Naive B cell (primary cell): ENCODE measurements around the gene FGFR3. TPM values are rescaled to one million over a fixed set of nuclear protein-coding genes. Genes with fewer than 3 reads are reported as not detected.
A peak's percentile ranks its signal among the peaks of the same experiment; 100 is the strongest.

Experiments used
- ATAC-seq, 2 donors: fragments of 150-1000 bp; cut with Tn5 transposase; 2 replicates each; pipeline ENCODE4 v1.10.0; 2021; ENCODE audit warnings: low read depth in 2 of 2, mild to moderate bottlenecking in 2 of 2, moderate library complexity in 2 of 2
- DNase-seq: peaks from one replicate; pipeline ENCODE4 v3.0.0; 2022
- H3K27ac Mint-ChIP-seq, 6 donors: one replicate each; pipeline ENCODE4 v1.8.0; 2020 to 2022; ENCODE audit warnings: mild to moderate bottlenecking in 6 of 6, mixed read lengths in 6 of 6, moderate library complexity in 5 of 6, inconsistent platforms in 2 of 6
- H3K27me3 Mint-ChIP-seq, 3 donors: one replicate each; pipeline ENCODE4 v1.8.0; 2021 to 2022; ENCODE audit warnings: mixed read lengths in 3 of 3, mild to moderate bottlenecking in 1 of 3
- H3K36me3 Mint-ChIP-seq, 2 donors: one replicate each; pipeline ENCODE4 v1.8.0; 2020 to 2022; ENCODE audit warnings: mixed read lengths in 2 of 2, inconsistent platforms in 1 of 2, mild to moderate bottlenecking in 1 of 2
- H3K4me1 Mint-ChIP-seq, 3 donors: one replicate each; pipeline ENCODE4 v1.8.0; 2020 to 2022; ENCODE audit warnings: mixed read lengths in 3 of 3, inconsistent platforms in 1 of 3, mild to moderate bottlenecking in 1 of 3, moderate library complexity in 1 of 3
- H3K4me3 Mint-ChIP-seq, 8 donors: one replicate each; pipeline ENCODE4 v1.8.0; 2020 to 2022; ENCODE audit warnings: mild to moderate bottlenecking in 8 of 8, mixed read lengths in 8 of 8, moderate library complexity in 8 of 8, inconsistent platforms in 2 of 8
- H3K9me3 Mint-ChIP-seq, 7 donors: one replicate each; pipeline ENCODE4 v1.8.0; 2020 to 2022; ENCODE audit warnings: mixed read lengths in 7 of 7, mild to moderate bottlenecking in 5 of 7, inconsistent platforms in 2 of 7, moderate library complexity in 1 of 7
- polyA plus RNA-seq, 6 donors: library from polyadenylated mRNA; unstranded; fragments of 300-500 nt; fragmentation: Illumina TruSeq; gene quantifications; one replicate each; pipeline ENCODE4 v1.2.3, GENCODE V29; 2021; ENCODE audit warnings: low read depth in 6 of 6

FGFR3 gene
- polyA plus RNA-seq, 6 donors from 2014 or later: 0.07 TPM; not detected in 5

DNA sequence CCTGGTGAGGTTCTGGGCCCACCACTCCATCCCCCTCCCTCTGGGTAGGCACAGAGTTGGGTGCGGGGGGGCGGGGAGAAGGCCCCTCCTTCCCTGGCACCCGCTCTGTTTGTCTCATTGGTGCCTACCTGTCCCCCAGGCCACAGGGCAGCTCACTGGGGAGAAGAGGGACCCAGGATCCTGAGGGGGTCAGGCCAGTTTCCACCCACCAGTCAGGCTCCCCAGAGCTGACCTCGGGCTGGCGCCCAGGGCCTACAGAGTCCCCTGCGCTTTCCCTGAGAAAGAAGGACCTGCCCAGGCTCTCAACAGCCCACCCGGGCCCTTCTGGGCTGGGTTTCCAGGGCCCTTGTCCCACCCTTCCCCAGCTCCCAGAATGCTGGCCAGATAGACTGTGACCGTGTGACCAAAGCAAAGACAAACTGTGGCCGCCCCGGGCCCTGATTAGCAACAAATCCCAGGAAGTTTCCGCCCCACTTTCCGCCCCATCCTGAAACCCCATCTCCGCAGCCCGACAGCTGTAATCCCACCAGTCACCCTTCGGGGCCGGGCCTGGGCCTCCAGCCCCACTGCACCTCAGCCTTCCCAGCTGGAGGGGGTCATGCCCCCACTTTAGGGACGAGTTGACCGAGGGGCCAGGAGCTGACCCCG, 33.8 kb upstream of the FGFR3 start:
- H3K27ac Mint-ChIP-seq: peak overlapping the region in 1 of 6 donors; percentile 18
- H3K36me3 Mint-ChIP-seq: no peaks in the 10 kb centered on the region
- H3K9me3 Mint-ChIP-seq: no peaks in the 10 kb centered on the region
- peak overlapping the region in 1 of 8 donors; percentile 65 for H3K4me3 Mint-ChIP-seq
- H3K27me3 Mint-ChIP-seq: peaks cover 0 to 18% (median 7%) of the 10 kb centered on the region in 3 donors
- peaks cover 3 to 10% (median 8%) of the 10 kb centered on the region in 3 donors for H3K4me1 Mint-ChIP-seq
- DNase-seq (no peak), ATAC-seq (no peak)

DNA sequence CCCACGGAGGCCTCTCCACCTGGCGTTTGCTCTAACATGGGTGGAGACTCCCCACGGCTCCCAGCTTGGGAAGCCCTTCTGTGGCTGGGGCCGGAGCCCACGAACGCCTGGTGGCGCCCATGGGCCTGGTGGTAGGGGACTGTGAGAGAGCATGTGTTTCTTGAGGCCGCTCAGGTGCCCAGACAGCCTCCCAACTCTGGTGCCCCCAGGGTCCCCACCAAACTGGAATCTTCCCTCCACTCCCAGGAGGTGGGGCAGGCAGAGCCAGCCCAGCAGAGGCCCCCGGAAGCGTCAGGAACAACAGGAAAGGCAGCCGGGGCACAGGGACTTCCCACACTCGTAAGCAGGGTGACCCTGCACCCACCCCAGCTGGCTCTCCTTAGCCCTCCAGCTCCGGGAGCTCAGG, 33.3 kb upstream of the FGFR3 start:
- H3K4me1 Mint-ChIP-seq: peaks cover 5 to 11% (median 8%) of the 10 kb centered on the region in 3 donors
- no peaks in the 10 kb centered on the region for H3K36me3 Mint-ChIP-seq
- no peaks in the 10 kb centered on the region for H3K9me3 Mint-ChIP-seq
- H3K27ac Mint-ChIP-seq: no peak overlapping the region
- H3K27me3 Mint-ChIP-seq: peaks cover 0 to 23% (median 9%) of the 10 kb centered on the region in 3 donors
- ATAC-seq: peak in 1 of 2 donors; percentile 24
- no peak for DNase-seq
- H3K4me3 Mint-ChIP-seq: no peak overlapping the region

DNA sequence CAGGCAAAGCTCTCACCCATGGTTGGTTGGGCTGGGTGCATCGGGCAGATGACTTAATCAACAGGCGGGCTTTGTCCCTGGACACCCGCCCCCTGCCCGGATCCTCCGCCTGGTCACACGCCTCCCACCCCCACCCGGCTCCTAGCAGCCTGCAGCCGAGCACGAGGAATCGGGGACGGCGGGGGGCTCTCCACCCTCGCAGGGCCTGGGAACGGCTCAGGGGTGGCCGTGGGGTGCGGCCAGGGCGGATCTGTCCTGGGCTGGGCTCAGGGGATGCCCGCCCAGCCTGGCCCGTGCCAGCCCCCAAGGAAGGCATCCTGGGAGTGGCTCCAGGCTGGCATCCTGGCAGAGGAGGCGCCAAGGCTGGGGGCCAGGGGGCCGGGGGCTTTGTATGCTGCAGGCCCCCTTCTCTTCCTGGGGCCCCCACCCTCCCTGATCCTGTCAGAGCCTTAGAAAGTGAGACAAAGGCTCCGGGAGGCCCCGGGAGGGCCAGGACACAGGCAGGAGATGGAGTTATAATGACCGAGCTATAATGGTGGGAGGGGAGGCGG, 32.5 kb upstream of the FGFR3 start:
- Mint-ChIP-seq H3K4me3 (no peak overlapping the region), H3K4me1 (peaks cover 7 to 12% (median 8%) of the 10 kb centered on the region in 3 donors), H3K27me3 (peaks cover 0 to 31% (median 16%) of the 10 kb centered on the region in 3 donors), H3K27ac (no peak overlapping the region), H3K9me3 (no peaks in the 10 kb centered on the region), H3K36me3 (no peaks in the 10 kb centered on the region)
- no peak for ATAC-seq
- no peak for DNase-seq

DNA sequence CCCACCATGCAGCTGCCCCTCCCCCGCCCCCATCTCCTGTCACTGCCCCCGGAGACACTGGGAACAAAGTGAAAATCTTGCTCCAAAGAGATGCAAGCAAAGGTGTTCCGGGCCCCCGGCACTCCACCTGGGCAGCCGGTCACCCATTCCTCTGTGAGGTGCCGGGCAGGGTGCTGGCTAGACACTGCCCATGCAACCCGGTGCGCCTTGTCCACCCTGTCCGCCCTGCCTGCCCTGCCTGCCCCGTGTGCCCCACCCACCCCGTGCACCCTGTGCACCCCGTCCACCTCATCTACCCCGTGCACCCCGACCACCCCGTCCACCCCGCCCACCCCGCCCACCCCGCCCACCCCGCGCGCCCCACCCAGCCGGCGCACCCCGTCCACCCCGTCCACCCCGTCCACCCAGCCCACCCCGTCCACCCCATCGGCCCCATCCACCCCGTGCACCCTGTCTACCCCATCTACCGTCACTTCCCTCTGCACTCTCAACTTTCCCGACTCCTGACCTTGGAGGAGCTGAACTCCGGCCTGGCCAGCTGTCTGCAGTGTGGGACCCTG, 31.9 kb upstream of the FGFR3 start:
- no peak overlapping the region for H3K4me3 Mint-ChIP-seq
- no peaks in the 10 kb centered on the region for H3K36me3 Mint-ChIP-seq
- DNase-seq: no peak
- no peak overlapping the region for H3K27ac Mint-ChIP-seq
- ATAC-seq: no peak
- peaks cover 0 to 34% (median 18%) of the 10 kb centered on the region in 3 donors for H3K27me3 Mint-ChIP-seq
- H3K9me3 Mint-ChIP-seq: no peaks in the 10 kb centered on the region
- H3K4me1 Mint-ChIP-seq: peaks cover 7 to 17% (median 8%) of the 10 kb centered on the region in 3 donors

DNA sequence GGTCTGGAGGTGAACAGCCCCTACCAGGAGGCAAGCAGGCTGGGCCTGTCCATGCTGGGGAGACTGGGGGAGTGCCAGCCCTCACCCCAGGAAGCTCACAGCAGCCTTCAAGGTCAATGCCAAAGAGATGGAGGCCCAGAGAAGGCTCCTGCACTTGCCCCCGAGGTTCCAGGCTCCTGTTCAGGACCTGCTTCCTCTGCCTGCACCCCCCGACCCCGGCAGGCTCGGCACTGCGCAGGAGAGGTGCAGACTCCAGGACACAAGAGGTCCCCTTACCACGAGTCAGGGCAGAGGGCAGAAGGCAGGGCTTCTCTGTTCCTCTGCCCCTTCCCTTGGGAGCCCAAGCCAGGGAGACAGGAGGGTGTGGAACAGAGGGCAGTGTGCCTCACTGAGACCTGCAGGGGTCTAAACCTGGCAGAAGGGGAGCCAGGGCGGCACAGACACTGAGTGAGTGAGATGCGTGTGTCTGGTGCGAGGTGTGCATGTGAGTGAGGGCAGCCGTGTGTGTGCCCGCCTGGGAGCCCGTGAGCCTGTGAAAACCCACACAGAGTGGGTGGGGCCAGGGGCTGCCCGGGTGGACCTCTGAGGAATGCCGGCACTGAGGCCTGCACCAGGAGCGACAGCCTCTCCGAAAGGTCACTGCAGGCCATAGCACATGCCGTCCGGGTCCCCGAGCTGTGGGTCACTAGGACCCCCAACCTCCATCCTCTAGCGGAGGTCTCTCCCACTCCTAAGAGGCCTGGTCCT, 30.7 kb upstream of the FGFR3 start:
- ATAC-seq: no peak
- no peaks in the 10 kb centered on the region for H3K36me3 Mint-ChIP-seq

DNA sequence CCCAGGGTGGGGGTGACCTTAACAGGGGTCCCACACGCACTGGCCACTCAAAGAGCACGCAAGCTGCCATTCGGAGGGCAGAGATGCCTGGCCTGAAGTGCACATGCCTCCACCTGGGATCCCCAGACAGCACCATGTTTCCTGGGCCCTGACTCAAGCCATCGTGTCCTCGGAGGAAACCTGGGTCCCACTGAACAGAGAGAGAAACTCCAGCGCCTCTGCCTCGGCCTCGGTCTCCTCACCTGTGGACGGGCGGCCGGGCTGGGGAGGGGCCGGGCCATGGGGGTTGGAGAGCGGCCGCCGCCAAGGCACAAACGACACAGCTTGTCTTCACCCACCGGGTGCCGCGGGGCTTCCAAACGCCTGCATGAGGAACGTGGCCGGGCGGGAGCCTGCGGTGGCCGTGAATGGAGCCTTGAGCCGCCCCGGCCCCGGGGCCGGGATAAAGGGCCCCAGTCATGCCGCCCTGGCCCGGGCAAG, 30.0 kb upstream of the FGFR3 start:
- Mint-ChIP-seq H3K27me3 (peaks cover 0 to 34% (median 19%) of the 10 kb centered on the region in 3 donors), H3K9me3 (no peaks in the 10 kb centered on the region), H3K4me1 (peaks cover 10 to 21% (median 11%) of the 10 kb centered on the region in 3 donors), H3K36me3 (no peaks in the 10 kb centered on the region), H3K27ac (no peak overlapping the region), H3K4me3 (peak overlapping the region in 1 of 8 donors; percentile 5)
- ATAC-seq (no peak), DNase-seq (no peak)

More for the DNA sequence above, 30.7 kb upstream of the FGFR3 start:
- DNase-seq: no peak
- peaks cover 0 to 34% (median 18%) of the 10 kb centered on the region in 3 donors for H3K27me3 Mint-ChIP-seq
- no peak overlapping the region for H3K4me3 Mint-ChIP-seq
- peak overlapping the region in 1 of 6 donors; percentile 42 for H3K27ac Mint-ChIP-seq
- no peaks in the 10 kb centered on the region for H3K9me3 Mint-ChIP-seq
- H3K4me1 Mint-ChIP-seq: peaks cover 7 to 17% (median 8%) of the 10 kb centered on the region in 3 donors

DNA sequence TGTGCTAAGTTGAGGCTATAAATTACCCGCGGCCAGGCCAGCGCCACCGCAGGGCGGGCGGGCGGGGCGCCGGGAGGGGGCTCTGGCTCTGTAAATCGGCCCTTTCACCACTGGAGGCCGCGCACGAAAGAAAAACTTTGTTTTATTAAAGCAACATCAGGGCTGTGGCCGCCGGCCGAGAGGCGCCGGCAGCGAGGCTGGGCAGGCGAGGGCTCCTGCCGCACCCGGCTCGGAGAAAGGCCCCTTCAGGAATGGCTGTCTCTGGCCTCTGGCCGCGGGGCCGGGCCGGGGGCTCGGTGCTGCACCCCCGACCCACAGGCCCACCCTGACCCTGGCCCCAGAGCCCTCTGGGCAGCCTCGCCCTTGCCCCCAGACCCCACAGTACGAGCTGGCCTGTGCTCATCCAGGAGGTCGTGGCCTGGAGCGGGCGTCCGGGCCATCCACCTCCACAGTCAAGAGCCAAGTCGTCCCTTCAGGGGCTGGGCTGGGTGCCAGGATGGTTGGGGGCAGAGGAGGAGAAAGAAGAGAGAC, 29.5 kb upstream of the FGFR3 start:
- peak; percentile 17 to 22 for ATAC-seq
- Mint-ChIP-seq H3K36me3 (no peaks in the 10 kb centered on the region), H3K27me3 (peaks cover 0 to 39% (median 24%) of the 10 kb centered on the region in 3 donors), H3K27ac (no peak overlapping the region), H3K9me3 (no peaks in the 10 kb centered on the region), H3K4me1 (peaks cover 13 to 26% (median 14%) of the 10 kb centered on the region in 3 donors), H3K4me3 (peak overlapping the region in 1 of 8 donors; percentile 35)
- DNase-seq: no peak

DNA sequence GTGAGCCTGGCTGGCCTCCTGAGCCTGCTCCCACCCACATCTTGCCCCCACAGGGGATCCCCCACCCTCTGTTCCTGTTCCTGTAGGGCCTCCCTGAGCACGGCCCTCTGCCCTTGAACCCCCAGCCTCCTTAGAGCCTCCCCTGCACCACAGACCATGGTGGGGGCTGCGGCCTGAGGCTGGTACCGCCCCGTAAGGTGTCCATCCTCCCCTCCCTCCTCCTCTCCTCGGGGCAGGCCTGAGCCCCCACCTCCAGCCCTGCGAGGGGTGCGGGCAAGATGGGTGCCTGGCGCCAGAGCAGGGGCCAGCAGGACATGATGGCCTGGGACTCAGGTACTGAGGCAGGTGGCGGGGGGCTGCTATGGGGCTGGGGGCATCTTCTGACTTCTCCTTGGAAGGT, 28.4 kb upstream of the FGFR3 start:
- Mint-ChIP-seq H3K27ac (peak overlapping the region in 1 of 6 donors; percentile 30), H3K4me3 (peak overlapping the region in 1 of 8 donors; percentile 12), H3K27me3 (peaks cover 0 to 45% (median 27%) of the 10 kb centered on the region in 3 donors), H3K4me1 (peaks cover 15 to 28% (median 16%) of the 10 kb centered on the region in 3 donors), H3K9me3 (no peaks in the 10 kb centered on the region), H3K36me3 (no peaks in the 10 kb centered on the region)
- ATAC-seq (no peak), DNase-seq (no peak)

DNA sequence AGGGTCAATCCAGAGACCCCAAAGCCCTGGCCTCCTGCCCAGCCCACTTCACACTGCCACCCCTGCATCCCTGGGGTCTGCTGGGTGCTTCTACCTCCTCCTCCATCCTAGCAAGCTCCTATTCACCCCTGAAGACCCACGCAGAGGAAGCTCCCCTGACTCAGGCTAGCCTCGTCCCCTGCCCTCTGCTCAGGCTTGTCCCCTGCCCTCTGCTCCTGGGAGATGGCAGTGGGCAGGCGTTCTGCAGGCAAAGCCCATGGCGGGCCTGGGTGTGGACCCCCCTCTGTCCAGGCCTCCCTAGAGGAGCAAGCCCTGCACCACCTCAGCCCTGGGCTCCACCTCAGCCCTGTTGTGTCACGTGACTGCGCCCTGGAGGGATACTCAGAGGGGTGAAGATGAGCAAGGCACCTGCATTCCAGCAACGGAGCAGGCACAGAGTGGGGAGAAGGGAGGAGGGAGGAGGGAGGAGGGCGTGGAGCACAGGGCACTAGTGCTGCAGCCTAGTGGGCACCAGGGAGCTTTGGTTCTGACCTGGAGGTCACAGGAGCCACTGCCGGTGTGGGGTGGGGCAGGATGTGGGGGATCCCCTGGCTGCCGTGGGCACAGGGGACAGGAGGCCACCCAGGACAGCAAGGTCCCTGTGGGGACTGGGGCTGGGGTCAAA, 27.6 kb upstream of the FGFR3 start:
- H3K27me3 Mint-ChIP-seq: peaks cover 0 to 47% (median 27%) of the 10 kb centered on the region in 3 donors
- no peak for DNase-seq
- H3K4me1 Mint-ChIP-seq: peaks cover 12 to 24% (median 15%) of the 10 kb centered on the region in 3 donors
- peak overlapping the region in 1 of 6 donors; percentile 66 for H3K27ac Mint-ChIP-seq
- ATAC-seq: no peak
- H3K36me3 Mint-ChIP-seq: no peaks in the 10 kb centered on the region
- peak overlapping the region in 4 of 8 donors; percentile 35 to 65 (median 40) for H3K4me3 Mint-ChIP-seq
- H3K9me3 Mint-ChIP-seq: no peaks in the 10 kb centered on the region

DNA sequence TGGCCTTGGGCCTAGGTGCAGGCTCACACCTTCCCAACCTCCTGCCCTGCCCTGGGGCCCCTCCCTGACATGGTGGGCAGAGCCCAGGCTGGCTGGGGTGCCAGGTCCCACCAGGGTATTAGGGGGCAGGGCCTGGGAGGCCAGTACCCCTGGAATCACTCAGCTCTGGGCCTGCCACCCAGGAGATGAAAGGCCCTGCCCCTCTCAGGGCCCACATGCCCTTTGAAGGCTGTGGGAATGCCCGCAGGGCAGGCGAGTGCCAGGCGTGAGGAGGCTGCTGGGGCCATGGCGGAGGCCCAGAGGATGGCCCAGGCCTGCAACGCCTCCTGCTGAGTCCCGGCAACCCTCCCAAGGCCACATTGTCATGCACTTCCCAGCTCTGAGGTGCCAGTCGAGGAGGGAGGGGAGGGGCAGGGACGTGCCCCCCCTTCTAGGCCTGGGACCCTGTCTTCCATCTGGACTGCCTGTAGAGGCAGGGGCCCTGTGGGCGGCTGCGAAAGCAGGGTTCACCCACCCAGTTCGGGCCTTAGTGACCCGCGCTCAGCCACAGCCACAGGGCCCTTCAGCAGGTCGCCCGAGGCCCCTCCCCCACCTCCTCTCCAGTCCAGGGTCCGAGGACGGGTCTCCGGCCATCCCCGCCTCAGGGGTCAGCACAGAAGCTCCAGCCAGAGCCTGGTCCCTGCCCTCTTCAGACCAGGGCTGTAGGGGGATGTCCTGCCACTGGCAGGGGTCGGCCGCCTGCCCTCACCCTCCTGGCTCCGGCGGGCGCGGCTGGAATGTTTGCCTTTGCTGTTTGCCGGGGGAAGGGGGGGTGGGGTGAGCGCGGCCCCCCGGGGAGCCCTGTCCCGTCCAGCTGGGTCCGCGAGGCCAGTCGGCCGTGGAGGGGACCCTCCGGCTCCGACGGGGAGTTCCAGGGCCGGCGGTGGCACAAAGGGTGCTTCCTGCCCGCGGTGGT, 26.7 kb upstream of the FGFR3 start:
- peaks cover 12 to 24% (median 15%) of the 10 kb centered on the region in 3 donors for H3K4me1 Mint-ChIP-seq
- H3K4me3 Mint-ChIP-seq: peak overlapping the region in 6 of 8 donors; percentile 10 to 84 (median 36)
- ATAC-seq (no peak), DNase-seq (no peak)
- no peaks in the 10 kb centered on the region for H3K36me3 Mint-ChIP-seq
- peak overlapping the region in 1 of 6 donors; percentile 66 for H3K27ac Mint-ChIP-seq
- H3K27me3 Mint-ChIP-seq: peaks cover 0 to 47% (median 27%) of the 10 kb centered on the region in 3 donors
- no peaks in the 10 kb centered on the region for H3K9me3 Mint-ChIP-seq

DNA sequence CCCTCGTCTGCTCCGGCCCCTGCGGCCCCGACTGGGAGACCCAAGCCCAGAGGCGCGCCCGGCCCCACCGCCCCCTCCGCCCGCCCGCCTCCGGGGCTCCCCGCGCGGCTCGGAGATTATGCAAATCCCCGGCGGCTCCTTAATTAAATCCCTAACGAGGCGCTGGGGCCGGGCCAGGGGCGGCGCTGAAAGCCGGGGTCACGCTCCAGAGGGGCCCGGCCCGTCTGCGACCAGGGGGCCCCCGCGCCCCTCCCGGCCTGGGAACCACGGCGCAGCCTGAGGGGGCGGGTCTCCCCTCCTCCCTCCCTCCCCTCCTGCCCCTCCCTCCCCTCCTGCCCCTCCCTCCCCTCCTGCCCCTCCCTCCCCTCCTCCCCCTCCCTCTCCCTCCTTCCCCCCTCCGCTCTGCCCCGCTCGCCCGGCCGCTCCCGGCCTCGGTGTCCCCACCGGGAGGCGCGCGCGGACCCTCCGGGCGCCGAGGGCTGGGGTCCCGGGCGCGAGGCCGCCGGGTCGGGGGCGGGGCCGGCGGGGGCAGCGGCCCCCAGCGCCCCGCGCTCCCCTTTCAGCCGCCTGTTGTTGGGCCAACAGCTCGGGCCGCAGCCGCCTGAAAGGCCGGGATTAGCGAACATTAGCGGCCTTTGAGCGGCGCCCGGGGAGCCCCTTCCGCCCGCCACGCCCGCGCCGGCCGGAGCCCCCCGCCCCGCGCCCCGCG, 25.9 kb upstream of the FGFR3 start:
- Mint-ChIP-seq H3K36me3 (no peaks in the 10 kb centered on the region), H3K27ac (no peak overlapping the region), H3K4me1 (peaks cover 12 to 24% (median 15%) of the 10 kb centered on the region in 3 donors), H3K27me3 (peaks cover 0 to 49% (median 27%) of the 10 kb centered on the region in 3 donors), H3K4me3 (peak overlapping the region in 1 of 8 donors; percentile 84), H3K9me3 (no peaks in the 10 kb centered on the region)
- peak; percentile 29 for DNase-seq
- peak; percentile 66 to 67 for ATAC-seq
